CD4-positive, alpha-beta T cell treated with Interleukin-17A for 4 hours (primary cell): ENCODE data around the gene ZNF19.
"Not testable (repeated sequence)": the region's sequence is repeated elsewhere in the genome, so short reads cannot be mapped to it uniquely, and the experiment has no call there.

Experiments
- DNase-seq: peaks from one replicate; pipeline ENCODE4 v3.0.0-alpha.2; 2020; ENCODE audit warnings: mixed read lengths

The ZNF19 gene

GRCh38 chr16:71489122-71489521, at the start of gene ZNF19:
ZNF19 (minus strand) TSS chr16:71489324; CDS start chr16:71482114, 7,210 bp downstream.
- DNase-seq: no peak

GRCh38 chr16:71537643-71538042, 48.5 kb upstream of the ZNF19 start:
- peak; percentile 29 for DNase-seq

GRCh38 chr16:71536752-71537499, 47.8 kb upstream of the ZNF19 start:
- DNase-seq: no peak

- DNase-seq: no peak
Observed at GRCh38 chr16:71532366-71532765, 43.2 kb upstream of the ZNF19 start.

GRCh38 chr16:71528863-71529262, 39.7 kb upstream of the ZNF19 start:
- no peak for DNase-seq

- DNase-seq: no peak
Observed at GRCh38 chr16:71528257-71528656, 39.1 kb upstream of the ZNF19 start.

- DNase-seq: no peak
Observed at GRCh38 chr16:71526111-71526631, 37.0 kb upstream of the ZNF19 start, which contains the start of gene CHST4. CHST4 (plus strand) TSS chr16:71526426; CDS start chr16:71536678, 10,252 bp downstream.

GRCh38 chr16:71524566-71525553, 35.7 kb upstream of the ZNF19 start:
- DNase-seq: no peak

GRCh38 chr16:71520550-71520949, 31.4 kb upstream of the ZNF19 start:
- DNase-seq: no peak

GRCh38 chr16:71515026-71515425, 25.9 kb upstream of the ZNF19 start:
- no peak for DNase-seq

- DNase-seq: no peak
Observed at GRCh38 chr16:71514476-71514875, 25.4 kb upstream of the ZNF19 start.

- no peak for DNase-seq
Observed at GRCh38 chr16:71513302-71513701, 24.2 kb upstream of the ZNF19 start.

- no peak for DNase-seq
Observed at GRCh38 chr16:71507061-71507460, 17.9 kb upstream of the ZNF19 start.

GRCh38 chr16:71504901-71505300, 15.8 kb upstream of the ZNF19 start:
- DNase-seq: no peak

- DNase-seq: not testable (repeated sequence)
Observed at GRCh38 chr16:71504051-71504450, 14.9 kb upstream of the ZNF19 start.

GRCh38 chr16:71501547-71501946, 12.4 kb upstream of the ZNF19 start:
- no peak for DNase-seq

GRCh38 chr16:71500964-71501363, 11.8 kb upstream of the ZNF19 start:
- no peak for DNase-seq

GRCh38 chr16:71499775-71500364, 10.7 kb upstream of the ZNF19 start:
- DNase-seq: peak; percentile 62

GRCh38 chr16:71498031-71498430, 8.9 kb upstream of the ZNF19 start:
- no peak for DNase-seq

- DNase-seq: no peak
Observed at GRCh38 chr16:71493213-71493612, 4.1 kb upstream of the ZNF19 start.

GRCh38 chr16:71492786-71493185, 3.7 kb upstream of the ZNF19 start:
- DNase-seq: no peak

- DNase-seq: no peak
Observed at GRCh38 chr16:71491054-71491453, 1.9 kb upstream of the ZNF19 start.

GRCh38 chr16:71490361-71490760, 1.2 kb upstream of the ZNF19 start:
- DNase-seq: no peak
